Fibroblast of lung (primary cell): ENCODE data around the gene HDAC4.

Source experiments
- EZH2 ChIP-seq: IDR thresholded peaks from 2 replicates; pipeline ENCODE4 v1.5.1; 2012; ENCODE audit warnings: low read length, control low read depth, mild to moderate bottlenecking; ENCODE audit errors: missing control alignments
- TF ChIP-seq, protein P1 (sequence below), 2 donors: IDR thresholded peaks in 1 of 2; conservative IDR thresholded peaks in 1 of 2; 1 replicate in 1 of 2; 2 replicates in 1 of 2; pipeline ENCODE4 v1.5.1; 2011 to 2012; ENCODE audit warnings: low read length in 2 of 2, control low read depth in 1 of 2, inconsistent platforms in 1 of 2, low read depth in 1 of 2, mild to moderate bottlenecking in 1 of 2

DNA sequence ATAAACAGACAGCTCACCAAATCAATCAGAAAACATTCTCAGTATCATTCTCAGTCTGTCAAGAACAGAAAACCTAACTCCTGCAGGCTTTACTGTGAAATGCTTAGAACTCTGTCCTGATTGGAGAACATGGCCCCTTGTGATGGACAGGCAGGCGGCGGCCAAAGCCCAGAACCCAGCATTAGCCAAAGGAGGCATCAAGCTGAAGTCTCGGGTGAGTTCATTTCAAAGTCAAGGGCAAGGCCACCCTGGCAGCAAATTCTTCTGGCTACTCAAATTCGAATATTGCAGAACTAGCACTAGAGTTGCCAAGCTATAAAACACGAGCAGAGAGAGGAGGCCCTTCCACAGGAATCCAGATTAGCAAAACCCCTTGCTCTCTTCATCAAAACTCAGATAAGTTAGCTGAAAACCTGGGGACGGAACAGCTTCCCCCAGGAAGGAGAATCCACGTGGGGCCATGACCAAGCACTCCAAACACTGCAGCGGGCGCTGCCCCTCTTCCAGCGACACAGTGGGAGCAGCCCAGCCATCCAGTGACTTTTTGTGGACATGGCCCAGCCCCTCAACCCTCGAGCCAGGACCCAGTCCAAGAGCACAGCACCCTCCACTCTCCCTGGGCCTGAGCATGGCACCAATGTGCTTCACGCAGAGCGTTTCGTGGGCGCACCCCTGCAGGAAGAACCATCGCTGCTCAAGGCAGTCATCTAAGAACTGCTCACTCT, 98.6 kb downstream of the HDAC4 start:
- TF ChIP-seq, protein P1, sequence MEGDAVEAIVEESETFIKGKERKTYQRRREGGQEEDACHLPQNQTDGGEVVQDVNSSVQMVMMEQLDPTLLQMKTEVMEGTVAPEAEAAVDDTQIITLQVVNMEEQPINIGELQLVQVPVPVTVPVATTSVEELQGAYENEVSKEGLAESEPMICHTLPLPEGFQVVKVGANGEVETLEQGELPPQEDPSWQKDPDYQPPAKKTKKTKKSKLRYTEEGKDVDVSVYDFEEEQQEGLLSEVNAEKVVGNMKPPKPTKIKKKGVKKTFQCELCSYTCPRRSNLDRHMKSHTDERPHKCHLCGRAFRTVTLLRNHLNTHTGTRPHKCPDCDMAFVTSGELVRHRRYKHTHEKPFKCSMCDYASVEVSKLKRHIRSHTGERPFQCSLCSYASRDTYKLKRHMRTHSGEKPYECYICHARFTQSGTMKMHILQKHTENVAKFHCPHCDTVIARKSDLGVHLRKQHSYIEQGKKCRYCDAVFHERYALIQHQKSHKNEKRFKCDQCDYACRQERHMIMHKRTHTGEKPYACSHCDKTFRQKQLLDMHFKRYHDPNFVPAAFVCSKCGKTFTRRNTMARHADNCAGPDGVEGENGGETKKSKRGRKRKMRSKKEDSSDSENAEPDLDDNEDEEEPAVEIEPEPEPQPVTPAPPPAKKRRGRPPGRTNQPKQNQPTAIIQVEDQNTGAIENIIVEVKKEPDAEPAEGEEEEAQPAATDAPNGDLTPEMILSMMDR (conservative IDR thresholded peaks at IDR 0.05 in 1 of 2, IDR thresholded peaks at IDR 0.05 in 1 of 2; ENCODE audit: low read depth in 1 of 2, low read length in 2 of 2): no peak
- TF ChIP-seq EZH2: no peak
